NCI-H187 treated with DMSO at 0.1 percent for 48 hours (cell line): ENCODE results near the gene ZC3H10.
"Not testable (repeated sequence)": the region's sequence is repeated elsewhere in the genome, so short reads cannot be mapped to it uniquely, and the experiment has no call there.

Experiments
- DNase-seq: peaks from one replicate; lab custom pipeline; 2025; lab: John Stamatoyannopoulos, UW

The ZC3H10 gene

DNA sequence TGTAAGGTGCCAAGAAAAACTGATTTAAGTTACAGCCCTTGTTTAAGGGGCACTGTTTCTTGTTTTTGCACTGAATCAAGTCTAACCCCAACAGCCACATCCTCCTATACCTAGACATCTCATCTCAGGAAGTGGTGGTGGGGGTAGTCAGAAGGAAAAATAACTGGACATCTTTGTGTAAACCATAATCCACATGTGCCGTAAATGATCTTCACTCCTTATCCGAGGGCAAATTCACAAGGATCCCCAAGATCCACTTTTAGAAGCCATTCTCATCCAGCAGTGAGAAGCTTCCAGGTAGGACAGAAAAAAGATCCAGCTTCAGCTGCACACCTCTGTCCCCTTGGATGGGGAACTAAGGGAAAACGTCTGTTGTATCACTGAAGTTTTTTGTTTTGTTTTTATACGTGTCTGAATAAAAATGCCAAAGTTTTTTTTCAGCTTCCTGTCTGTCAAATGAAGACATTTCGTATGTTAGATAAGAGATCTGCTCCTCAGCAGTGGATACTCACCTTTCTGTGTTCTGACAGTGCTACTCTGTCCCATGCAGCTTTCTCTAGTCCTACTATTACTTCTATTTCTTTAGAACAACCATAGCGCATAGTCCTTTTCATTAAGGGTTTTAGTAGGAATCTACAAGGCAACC, 14.9 kb upstream of the ZC3H10 start:
- no peak for DNase-seq

DNA sequence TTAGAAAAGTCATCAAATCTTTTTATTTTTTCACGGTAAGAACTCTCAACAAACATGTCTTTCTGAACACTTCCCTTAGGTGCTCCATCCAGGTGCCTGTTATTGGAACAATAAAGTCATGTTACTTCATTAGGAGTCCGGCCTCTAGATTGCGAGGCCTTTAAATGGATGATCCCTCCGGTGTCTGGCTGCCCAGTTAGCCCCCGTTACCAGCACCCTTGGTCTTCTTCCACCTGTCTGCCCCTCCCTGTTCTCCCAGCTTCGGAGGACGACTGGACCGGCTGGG, 14.3 kb upstream of the ZC3H10 start:
- DNase-seq, result no peak

DNA sequence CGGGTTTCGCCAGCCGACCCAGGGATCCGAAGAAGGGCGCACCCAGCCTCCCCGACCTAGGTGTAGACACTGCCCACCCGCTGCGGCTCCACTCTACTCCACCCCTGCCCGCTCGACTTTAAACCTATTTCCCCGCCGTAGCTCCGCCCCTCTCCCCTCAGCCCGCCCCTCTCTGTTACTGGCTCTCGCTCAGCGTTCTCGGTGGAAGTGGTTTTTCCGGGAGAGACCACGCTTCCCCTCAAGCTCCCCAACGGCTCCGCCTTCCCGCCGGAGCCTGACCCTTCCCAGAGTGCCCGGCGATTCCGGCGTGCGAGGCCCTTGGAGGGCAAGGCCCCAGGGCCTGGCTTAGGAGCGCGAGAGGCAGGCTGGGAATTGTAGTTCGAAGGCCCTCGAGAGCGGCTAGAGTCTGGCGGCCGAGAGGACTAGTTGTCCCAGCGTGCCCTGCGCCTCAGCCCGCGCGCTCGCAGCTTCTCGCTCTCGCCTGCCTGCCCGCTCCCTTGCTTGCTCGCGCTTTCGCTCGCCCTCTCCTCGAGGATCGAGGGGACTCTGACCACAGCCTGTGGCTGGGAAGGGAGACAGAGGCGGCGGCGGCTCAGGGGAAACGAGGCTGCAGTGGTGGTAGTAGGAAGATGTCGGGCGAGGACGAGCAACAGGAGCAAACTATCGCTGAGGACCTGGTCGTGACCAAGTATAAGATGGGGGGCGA, 13.8 kb upstream of the ZC3H10 start, which contains the start of gene PA2G4:
TSS of gene PA2G4 (plus strand) at position 451 of the 706 bp plus-strand sequence. CDS start at position 630, 179 bp downstream.
- DNase-seq, result peak; percentile 96

DNA sequence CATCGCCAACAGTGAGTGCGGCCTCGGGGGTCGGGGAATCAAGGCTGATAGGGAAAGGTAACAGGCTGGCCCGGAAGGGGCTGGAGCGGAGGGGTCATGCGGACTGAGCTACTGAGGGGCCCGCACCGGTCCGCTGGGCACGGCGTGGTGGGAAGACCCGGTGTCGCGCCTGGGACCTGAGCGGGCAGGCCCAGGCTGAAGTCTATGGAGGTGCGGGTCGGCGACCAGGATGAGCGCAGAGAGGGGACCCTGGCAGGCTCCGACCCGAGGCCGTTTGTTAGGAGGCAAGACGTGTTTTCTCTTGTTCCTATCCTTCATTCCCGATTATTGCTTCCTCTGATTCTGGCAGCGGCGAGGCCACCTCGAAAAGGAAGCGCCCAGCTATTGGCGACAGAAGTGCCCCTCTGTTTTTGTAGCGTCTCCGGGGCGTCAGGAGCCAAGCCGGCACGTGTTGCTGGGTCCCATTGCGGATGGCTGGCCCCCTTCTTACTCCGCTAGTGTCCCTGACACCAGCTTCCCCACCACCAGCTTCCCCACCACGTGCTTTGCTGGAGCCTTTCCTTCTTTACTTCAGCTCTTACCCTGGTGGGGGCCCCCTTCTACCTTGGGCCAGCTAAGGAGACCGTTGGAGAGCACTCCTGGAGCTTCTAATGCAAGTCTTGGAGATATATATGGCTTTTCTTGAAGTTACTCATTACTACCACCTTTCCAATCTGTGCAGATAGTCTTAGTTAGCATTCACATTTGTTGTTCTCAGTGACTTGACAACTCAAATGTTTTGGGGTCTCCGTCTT, 13.1 kb upstream of the ZC3H10 start:
- DNase-seq, result no peak

DNA sequence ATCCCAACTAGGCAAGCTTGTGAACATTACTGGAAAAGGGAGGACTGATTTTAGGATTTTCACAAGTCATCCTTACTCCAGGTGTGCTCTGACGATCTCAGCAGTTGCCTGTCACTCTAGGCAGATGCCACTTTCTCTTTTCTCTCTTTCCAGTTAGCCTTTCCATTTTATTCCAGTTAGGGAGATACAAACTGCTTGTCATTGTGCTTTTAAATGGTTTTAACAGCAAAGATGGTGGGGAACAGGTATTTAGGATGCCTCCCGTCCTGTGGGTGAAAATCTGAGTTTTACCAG, 12.5 kb upstream of the ZC3H10 start:
- DNase-seq, result no peak

DNA sequence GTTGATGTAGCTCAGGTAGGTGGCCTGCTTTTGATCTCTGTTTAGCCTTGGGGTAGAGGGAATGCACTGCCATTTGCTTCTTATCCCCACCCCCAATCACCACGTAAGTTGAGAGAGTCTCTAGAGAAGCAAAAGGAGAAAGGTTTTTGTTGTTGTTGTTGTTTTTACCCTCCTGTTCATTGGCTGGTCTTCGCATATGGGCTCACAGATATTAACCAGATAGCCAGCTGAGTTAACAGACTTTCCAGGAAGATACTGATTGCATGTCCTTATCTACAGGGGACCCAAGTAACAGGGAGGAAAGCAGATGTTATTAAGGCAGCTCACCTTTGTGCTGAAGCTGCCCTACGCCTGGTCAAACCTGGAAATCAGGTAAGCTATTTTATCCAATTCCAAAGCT, 10.8 kb upstream of the ZC3H10 start:
- no peak for DNase-seq

DNA sequence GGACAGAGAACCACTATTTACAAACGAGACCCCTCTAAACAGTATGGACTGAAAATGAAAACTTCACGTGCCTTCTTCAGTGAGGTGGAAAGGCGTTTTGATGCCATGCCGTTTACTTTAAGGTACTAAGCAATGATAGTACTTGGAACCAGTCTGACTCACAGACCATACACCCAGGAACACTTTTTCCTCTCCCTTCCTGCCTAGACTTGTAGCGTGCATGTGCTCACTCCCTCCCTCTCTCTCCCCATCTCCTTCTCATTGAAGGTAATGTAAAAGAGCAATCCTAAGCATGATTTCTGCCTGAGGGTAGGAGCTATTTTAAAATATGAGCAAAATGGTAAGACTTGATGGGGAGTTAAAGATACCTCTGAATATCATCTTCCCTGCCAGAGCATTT, 7.5 kb upstream of the ZC3H10 start:
- no peak for DNase-seq

DNA sequence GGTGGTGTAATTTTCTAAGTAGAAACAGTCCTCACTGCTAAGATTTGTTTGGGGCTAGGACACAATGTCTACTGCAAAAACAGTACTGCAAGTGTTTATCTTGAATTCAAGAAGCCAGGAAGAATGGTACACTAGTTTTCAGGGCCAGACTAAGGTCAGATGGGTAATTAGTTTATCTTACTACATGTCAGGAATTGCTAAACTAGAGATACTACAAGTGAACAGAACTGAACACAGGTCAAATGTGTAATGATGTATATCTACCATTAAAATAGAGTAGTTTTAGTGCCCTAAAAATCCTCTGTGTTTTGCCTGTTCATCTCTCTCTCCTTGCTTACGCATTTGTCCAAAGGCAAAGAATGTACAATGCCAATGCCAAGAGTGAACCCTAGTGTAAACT, 4.0 kb upstream of the ZC3H10 start:
- no peak for DNase-seq

DNA sequence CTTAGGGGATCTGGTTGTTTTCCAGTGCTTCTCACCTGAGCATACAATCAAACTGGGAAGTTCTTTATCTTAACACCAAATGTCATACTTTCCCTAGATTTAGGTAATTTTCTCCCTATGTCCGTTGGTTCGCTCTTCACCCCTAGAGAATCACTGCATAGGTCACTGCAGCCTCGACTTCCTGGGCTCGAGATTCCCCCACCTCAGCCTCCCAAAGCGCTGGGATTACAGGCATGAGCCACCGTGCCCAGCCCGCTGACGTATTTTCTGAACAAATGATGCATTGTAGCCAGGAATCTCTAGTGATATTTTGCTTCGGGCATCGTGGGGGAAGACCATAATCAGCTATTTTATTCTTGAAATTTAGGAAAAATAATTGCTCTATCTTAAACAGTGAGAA, 2.7 kb upstream of the ZC3H10 start:
- DNase-seq, result no peak

DNA sequence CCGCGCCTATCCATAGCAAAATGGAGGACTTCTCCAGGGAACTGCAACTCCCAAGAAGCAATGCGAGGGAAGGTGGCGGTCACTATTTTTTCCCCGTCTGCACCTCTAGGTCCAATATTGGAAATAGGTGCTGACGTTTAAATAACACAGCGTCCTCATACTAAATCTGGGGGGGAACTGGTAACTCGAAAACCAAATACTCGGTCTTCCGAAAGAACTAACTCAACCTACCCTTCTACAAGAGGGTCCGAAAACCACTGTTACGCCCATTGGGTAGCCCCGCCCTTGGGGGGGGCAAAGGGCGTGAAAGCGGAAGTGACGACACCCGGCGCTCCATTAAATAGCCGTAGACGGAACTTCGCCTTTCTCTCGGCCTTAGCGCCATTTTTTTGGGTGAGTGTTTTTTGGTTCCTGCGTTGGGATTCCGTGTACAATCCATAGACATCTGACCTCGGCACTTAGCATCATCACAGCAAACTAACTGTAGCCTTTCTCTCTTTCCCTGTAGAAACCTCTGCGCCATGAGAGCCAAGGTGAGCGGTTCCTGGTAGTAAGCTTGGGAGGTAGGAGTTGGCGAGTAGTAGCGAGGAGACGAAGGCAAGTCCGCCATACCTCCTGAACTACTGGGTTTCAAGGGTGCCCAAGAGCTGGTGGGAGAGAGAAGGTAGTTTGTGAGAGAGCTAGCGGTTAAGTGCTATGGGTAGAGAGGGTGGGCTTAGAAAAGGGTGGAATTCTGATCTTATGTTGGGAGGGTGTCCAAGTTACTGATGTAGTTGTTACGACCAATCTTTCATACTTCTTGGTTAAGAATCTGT, 1.6 kb upstream of the ZC3H10 start, which contains the start of gene RPL41:
TSS of gene RPL41 (plus strand) at position 367 of the 815 bp plus-strand sequence.
- peak; percentile 89 for DNase-seq

DNA sequence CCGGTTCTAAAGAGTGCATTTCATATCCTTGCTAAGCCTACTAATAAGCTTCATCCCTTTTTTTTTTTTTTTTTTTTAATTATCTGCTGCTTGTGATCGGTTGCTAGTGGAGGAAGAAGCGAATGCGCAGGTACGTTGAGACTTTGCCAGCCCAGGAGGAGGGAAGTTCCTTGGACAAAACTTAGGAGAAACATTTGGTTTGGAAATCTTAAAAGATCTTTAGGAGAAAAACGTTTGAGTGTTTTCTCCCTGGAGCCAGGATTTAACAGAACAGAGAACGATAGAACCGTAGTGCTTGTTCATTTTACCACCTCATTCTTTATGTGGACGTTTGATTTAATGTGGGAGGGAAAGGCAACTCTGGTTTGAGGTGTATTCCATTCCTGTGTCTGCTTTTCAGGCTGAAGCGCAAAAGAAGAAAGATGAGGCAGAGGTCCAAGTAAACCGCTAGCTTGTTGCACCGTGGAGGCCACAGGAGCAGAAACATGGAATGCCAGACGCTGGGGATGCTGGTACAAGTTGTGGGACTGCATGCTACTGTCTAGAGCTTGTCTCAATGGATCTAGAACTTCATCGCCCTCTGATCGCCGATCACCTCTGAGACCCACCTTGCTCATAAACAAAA, 872 bp upstream of the ZC3H10 start:
- DNase-seq, result not testable (repeated sequence)

DNA sequence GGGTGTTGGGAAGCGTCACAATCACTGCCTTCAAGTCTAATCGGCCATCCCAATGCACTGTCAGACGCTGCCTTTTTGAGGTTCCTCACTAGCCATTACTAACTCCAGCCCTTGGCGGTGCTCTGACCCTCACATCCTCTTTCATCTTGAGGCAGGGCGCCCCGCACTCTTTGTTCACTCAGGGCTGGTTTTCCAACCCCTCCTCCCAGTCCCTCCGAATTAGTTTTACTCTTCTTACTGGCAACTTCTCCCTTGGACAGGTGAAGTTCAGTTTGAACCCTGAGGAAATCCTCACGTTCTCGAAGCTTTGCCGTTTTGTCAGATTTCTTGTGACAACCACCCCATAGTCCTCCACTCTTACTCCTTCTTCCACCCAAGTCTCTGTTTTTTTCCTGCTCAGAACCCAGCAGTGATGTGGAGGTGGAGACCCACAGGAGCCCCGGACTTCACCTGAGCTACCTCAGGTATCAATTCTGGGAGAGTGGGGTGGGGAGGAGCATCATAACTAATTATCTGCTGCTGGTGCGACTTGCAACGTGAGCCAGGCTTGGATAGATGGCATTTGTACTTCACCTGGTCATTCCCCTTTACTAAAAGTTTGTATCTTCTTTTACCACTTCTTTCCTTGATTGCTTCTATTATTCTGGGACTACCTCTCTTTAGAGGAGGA, 757 bp downstream of the ZC3H10 start:
- no peak for DNase-seq

DNA sequence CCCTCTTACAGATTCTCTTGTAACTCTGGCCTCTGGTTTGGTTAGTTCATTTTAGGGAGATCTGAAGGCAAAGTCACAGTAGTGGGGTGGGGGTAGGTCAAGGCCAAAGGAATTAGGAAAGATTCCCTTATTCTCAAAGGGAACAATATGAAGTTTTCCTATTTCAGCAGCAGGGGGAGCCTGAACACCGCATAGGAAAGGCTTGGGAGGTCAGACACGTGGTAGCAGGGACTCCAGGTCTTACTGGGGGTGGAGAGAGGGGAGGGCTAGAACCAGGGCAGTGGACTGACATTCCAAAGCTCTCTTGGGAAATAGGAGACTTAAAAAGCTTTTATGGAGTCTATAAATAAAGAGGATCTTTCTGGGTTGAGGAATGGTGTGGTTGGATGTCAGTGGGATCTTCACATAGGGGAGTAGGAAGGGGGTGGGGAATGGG, 1.3 kb downstream of the ZC3H10 start:
- DNase-seq, result no peak

DNA sequence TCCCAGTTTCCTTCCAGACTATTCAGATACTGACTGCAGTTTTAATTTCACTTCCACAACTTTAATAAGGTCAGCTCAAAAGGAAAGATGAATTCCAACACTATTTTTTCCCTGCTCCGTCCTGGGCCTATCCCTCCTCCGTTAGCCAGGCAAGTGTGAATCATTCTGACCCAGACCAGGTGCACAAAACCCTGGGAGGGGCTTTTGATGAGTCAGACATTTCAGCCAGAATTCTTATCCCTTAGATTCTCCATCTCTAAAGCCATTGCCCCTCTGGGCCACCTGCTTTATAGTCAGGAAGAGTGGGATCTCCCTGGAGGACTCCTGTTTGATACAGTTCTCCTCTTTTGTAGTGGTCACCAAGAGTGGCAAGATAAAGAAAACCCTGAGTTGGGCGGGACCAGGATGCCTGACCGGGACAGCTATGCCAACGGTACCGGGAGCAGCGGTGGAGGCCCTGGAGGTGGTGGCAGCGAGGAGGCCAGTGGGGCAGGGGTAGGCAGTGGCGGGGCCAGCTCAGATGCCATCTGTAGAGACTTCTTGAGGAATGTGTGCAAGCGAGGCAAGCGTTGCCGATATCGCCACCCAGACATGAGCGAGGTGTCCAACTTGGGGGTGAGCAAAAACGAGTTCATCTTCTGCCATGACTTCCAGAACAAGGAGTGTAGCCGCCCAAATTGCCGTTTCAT, 2.2 kb downstream of the ZC3H10 start:
- DNase-seq, result no peak

DNA sequence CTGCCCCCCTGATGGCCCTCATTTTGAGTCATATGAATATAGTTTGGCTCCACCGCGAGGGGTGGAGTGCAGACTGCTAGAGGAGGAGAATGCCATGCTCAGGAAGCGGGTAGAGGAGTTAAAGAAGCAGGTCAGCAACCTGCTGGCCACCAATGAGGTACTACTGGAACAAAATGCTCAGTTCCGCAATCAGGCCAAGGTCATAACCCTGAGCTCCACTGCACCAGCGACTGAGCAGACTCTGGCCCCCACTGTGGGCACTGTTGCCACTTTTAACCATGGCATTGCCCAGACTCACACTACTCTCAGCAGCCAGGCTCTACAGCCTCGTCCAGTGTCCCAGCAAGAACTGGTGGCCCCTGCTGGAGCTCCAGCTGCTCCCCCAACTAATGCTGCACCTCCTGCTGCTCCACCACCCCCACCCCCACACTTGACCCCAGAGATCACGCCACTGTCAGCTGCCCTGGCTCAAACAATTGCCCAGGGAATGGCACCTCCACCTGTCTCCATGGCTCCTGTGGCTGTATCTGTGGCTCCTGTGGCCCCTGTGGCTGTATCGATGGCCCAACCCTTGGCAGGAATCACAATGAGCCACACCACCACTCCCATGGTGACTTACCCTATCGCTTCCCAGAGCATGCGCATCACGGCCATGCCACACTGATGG, 3.3 kb downstream of the ZC3H10 start:
- DNase-seq, result no peak

DNA sequence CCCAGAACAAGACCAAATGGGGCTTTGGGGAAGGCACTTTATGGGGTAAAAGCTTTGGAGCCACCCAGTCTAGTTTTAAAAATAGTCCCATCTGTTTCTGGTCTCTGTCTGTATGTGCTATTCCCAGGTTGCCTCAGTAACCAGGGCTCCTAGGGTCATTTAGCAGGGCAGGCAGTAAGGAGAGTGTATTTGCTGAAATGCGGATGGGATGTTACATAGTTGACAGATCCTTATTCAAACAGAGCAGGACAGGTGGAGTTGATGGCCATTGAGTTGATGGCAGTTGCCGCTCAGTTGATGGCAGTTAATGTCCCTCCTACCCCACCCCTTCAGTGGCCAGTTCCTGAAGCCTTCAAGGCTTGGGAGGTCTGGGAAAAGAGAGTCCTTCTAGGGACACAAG, 4.6 kb downstream of the ZC3H10 start:
- DNase-seq, result no peak

DNA sequence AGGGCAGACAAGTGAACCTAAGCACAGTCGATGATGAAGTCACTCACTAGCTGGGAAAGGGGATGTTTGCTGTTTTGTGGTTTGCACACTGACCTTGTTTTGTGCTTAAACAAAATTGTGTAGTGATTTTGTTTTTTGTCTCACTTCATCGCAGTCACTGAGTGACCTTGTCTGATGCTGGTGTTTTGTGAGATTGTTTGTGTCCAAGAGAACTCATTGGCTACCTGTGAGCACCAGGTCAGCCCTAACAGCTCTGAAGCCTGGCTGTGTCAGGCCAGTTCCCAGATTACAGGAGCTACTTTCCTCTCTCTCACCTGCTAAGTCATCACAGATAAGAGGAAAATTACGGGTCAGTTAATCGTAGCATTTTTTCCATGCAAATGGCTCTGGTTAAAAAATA, 6.1 kb downstream of the ZC3H10 start:
- DNase-seq, result no peak

DNA sequence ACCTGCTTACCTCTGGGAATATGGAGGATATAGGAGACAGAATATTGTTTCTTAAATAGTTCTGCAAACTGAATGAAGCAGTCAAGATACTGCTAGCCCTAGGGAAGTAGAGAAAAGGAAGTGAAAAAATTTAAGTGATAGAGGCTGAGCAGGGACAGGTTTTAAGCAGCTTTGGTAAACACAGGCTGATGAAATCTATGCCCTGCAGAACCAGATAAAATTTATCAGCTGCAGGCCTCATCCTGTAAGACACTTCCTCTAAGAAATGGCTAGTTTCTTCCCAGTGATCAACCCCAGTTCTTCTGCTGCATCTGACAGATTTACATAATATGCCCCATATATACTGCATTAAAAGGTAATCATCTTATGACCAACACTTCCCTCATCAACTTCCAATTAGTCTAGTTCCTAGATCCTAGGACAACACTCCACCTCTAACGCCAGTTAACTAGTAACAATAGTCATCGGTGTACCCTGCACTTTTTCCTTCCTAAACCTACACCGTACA, 8.7 kb downstream of the ZC3H10 start:
- DNase-seq, result no peak

DNA sequence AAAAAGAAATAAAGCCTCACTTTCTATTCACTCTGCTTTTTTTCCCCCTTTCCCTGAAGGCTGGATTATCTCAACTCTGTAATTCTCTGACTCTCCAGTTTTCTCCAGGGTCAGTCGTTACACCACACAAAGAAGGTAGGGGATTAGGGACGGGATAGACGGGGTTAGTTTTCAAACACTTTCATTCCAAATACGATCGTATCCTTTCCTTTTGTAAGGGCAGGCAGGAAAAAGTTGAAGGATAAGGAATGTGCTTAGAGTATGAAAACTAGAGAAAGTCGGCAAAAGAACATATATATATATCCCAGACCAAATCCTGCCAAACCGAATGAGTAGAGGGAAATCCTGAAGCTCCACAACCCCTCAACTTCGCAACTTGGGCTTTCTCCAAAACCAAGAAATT, 9.4 kb downstream of the ZC3H10 start:
- no peak for DNase-seq
